Measurements from ENCODE around the gene MRPL12. TPM values are rescaled to one million over a fixed set of nuclear protein-coding genes. Genes with fewer than 3 reads are reported as not detected.
A peak's percentile ranks its signal among the peaks of the same experiment; 100 is the strongest.

The MRPL12 gene
- total RNA-seq, 1 donor from 2014 or later, result 173 TPM

- ATAC-seq (ENCODE audit: poor library complexity), result no peak
- intact Hi-C loops (cut with DNase I), result no loop called here
These were observed 26.3 kb upstream of the MRPL12 start for GRCh38 chr17:81676906-81677305.

GRCh38 chr17:81680150-81680549, 23.0 kb upstream of the MRPL12 start:
- intact Hi-C loops (cut with DNase I), result no loop called here
- ATAC-seq (ENCODE audit: poor library complexity), result no peak
- DNase-seq, result no peak

More at GRCh38 chr17:81676906-81677305, 26.3 kb upstream of the MRPL12 start:
- peak; percentile 28 for DNase-seq

- intact Hi-C loops (cut with DNase I), result no loop called here
These were observed 21.5 kb upstream of the MRPL12 start for GRCh38 chr17:81681672-81682071.

GRCh38 chr17:81682565-81683207, 20.5 kb upstream of the MRPL12 start:
- DNase-seq, result no peak
- intact Hi-C loops (cut with DNase I), result no loop called here
- no peak for ATAC-seq (ENCODE audit: poor library complexity)

More at GRCh38 chr17:81681672-81682071, 21.5 kb upstream of the MRPL12 start:
- DNase-seq (peak; percentile 45), ATAC-seq (ENCODE audit: poor library complexity) (no peak)

GRCh38 chr17:81683208-81683583, 20.0 kb upstream of the MRPL12 start:
- intact Hi-C loops (cut with DNase I), result no loop called here
- ATAC-seq (ENCODE audit: poor library complexity), result peak; percentile 16
- no peak for DNase-seq

- ATAC-seq (ENCODE audit: poor library complexity) (peak; percentile 99), DNase-seq (peak; percentile 99)
- intact Hi-C loops (cut with DNase I), result no loop called here
These were observed 19.4 kb upstream of the MRPL12 start, which contains the start of the genes ARL16 and HGS for GRCh38 chr17:81683584-81684441. TSS of gene ARL16 (minus strand) at chr17:81683797. CDS start at chr17:81683753, 44 bp downstream. TSS of gene HGS (plus strand) at chr17:81684011. CDS start at chr17:81684067, 56 bp downstream.

- DNase-seq (no peak), ATAC-seq (ENCODE audit: poor library complexity) (no peak)
- intact Hi-C loops (cut with DNase I), result no loop called here
These were observed 18.7 kb upstream of the MRPL12 start for GRCh38 chr17:81684442-81684911.

- DNase-seq (no peak), ATAC-seq (ENCODE audit: poor library complexity) (no peak)
- intact Hi-C loops (cut with DNase I), result no loop called here
These were observed 18.1 kb upstream of the MRPL12 start for GRCh38 chr17:81685108-81685507.

GRCh38 chr17:81686614-81687013, 16.6 kb upstream of the MRPL12 start:
- DNase-seq (no peak), ATAC-seq (ENCODE audit: poor library complexity) (no peak)
- intact Hi-C loops (cut with DNase I), result no loop called here

GRCh38 chr17:81687770-81688541, 15.2 kb upstream of the MRPL12 start:
- intact Hi-C loops (cut with DNase I), result no loop called here
- ATAC-seq (ENCODE audit: poor library complexity) (no peak), DNase-seq (no peak)

GRCh38 chr17:81688616-81689015, 14.6 kb upstream of the MRPL12 start:
- no peak for DNase-seq
- ATAC-seq (ENCODE audit: poor library complexity), result no peak
- intact Hi-C loops (cut with DNase I), result no loop called here

GRCh38 chr17:81690066-81690465, 13.1 kb upstream of the MRPL12 start:
- intact Hi-C loops (cut with DNase I), result no loop called here
- DNase-seq (no peak), ATAC-seq (ENCODE audit: poor library complexity) (no peak)

GRCh38 chr17:81690549-81690948, 12.6 kb upstream of the MRPL12 start:
- intact Hi-C loops (cut with DNase I), result no loop called here
- no peak for DNase-seq
- no peak for ATAC-seq (ENCODE audit: poor library complexity)

- intact Hi-C loops (cut with DNase I), result no loop called here
These were observed 12.0 kb upstream of the MRPL12 start for GRCh38 chr17:81691196-81691595.

GRCh38 chr17:81691608-81692007, 11.6 kb upstream of the MRPL12 start:
- no peak for ATAC-seq (ENCODE audit: poor library complexity)
- intact Hi-C loops (cut with DNase I), result no loop called here
- DNase-seq, result no peak

More at GRCh38 chr17:81691196-81691595, 12.0 kb upstream of the MRPL12 start:
- no peak for DNase-seq
- no peak for ATAC-seq (ENCODE audit: poor library complexity)

- intact Hi-C loops (cut with DNase I), result no loop called here
- DNase-seq (no peak), ATAC-seq (ENCODE audit: poor library complexity) (no peak)
These were observed 9.5 kb upstream of the MRPL12 start for GRCh38 chr17:81693509-81694210.

- intact Hi-C loops (cut with DNase I), result no loop called here
- ATAC-seq (ENCODE audit: poor library complexity) (no peak), DNase-seq (no peak)
These were observed 8.4 kb upstream of the MRPL12 start for GRCh38 chr17:81694810-81695209.

- ATAC-seq (ENCODE audit: poor library complexity), result no peak
- DNase-seq, result no peak
- intact Hi-C loops (cut with DNase I), result no loop called here
These were observed 8.0 kb upstream of the MRPL12 start for GRCh38 chr17:81695211-81695610.

All from Right ventricle myocardium superior (tissue), 1 donor.